H1 (cell line): ENCODE measurements around the gene TUBB2B. TPM values are rescaled to one million over a fixed set of nuclear protein-coding genes. Genes with fewer than 3 reads are reported as not detected.

ENCODE experiments used
- BACH1 ChIP-seq: IDR thresholded peaks from 2 replicates; pipeline ENCODE4 v1.6.1; 2012; ENCODE audit warnings: low read length, improper control_type of control experiment
- CEBPB ChIP-seq: IDR thresholded peaks from 2 replicates; pipeline ENCODE4 v1.6.1; 2012; ENCODE audit warnings: low read depth, low read length
- CHD1 ChIP-seq: IDR thresholded peaks from 2 replicates; pipeline ENCODE4 v1.6.1; 2012; ENCODE audit warnings: low read depth, low read length, improper control_type of control experiment
- CHD7 ChIP-seq: fragments of 300-600 bp; sonication (generic); IDR thresholded peaks from 2 replicates; pipeline ENCODE4 v1.7.1; 2012; ENCODE audit warnings: low read length, moderate library complexity, mild to moderate bottlenecking, inconsistent platforms; ENCODE audit not compliant: insufficient replicate concordance
- E2F6 ChIP-seq: IDR thresholded peaks from 2 replicates; pipeline ENCODE4 v1.6.1; 2012; ENCODE audit warnings: inconsistent platforms
- EZH2 ChIP-seq: fragments of 200-600 bp; sonication (generic); IDR thresholded peaks from 2 replicates; pipeline ENCODE4 v1.7.1; 2012; ENCODE audit warnings: low read depth, mild to moderate bottlenecking, moderate library complexity, low read length, inconsistent platforms; ENCODE audit not compliant: severe bottlenecking
- KDM4A ChIP-seq: IDR thresholded peaks from one replicate; pipeline ENCODE4 v1.7.1; 2012; ENCODE audit warnings: low read depth, mild to moderate bottlenecking, moderate library complexity, low read length, inconsistent platforms; ENCODE audit not compliant: severe bottlenecking
- NANOG ChIP-seq: IDR thresholded peaks from 2 replicates; pipeline ENCODE4 v1.6.1; 2011; ENCODE audit warnings: low read length, low read depth, mild to moderate bottlenecking, inconsistent platforms; ENCODE audit not compliant: insufficient read depth, poor library complexity, severe bottlenecking
- RAD21 ChIP-seq, 2 experiments: IDR thresholded peaks in 1 of 2; conservative IDR thresholded peaks in 1 of 2; 2 replicates each; pipeline ENCODE4 v1.6.1; 2011; ENCODE audit warnings: low read depth in 2 of 2, low read length in 2 of 2, improper control_type of control experiment in 1 of 2, inconsistent platforms in 1 of 2, mild to moderate bottlenecking in 1 of 2, moderate library complexity in 1 of 2
- RBBP5 ChIP-seq: IDR thresholded peaks from 2 replicates; pipeline ENCODE4 v1.7.1; 2012; ENCODE audit warnings: low read depth, mild to moderate bottlenecking, inconsistent platforms, low read length, moderate library complexity, borderline replicate concordance
- ZNF274 ChIP-seq: IDR thresholded peaks from 2 replicates; pipeline ENCODE4 v1.7.0; 2012; ENCODE audit warnings: low read length, borderline replicate concordance; ENCODE audit errors: extremely low read depth
- polyA plus RNA-seq, 7 experiments: library from polyadenylated mRNA; depleted of rRNA in 3 of 7; stranded (reverse) in 5 of 7; unstranded in 2 of 7; fragments of >200 nt in 5 of 7; fragments of 200-250 nt in 2 of 7; gene quantifications; 1 replicate in 5 of 7; 2 replicates in 1 of 7; 4 replicates in 1 of 7; pipeline versions ENCODE4 v1.2.1 to v1.2.3, GENCODE V29; 2011 to 2013; ENCODE audit warnings: missing spikeins in 2 of 7, mixed read lengths in 2 of 7
- total RNA-seq: library from RNA; stranded (reverse); fragmentation: NEBNext Ultra II Directional; extraction: Animal tissue kit (Norgen Biotek cat#: 25700); gene quantifications from 2 replicates; pipeline ENCODE4 v1.2.1, GENCODE V29; 2021

Gene TUBB2B
- total and polyA plus RNA-seq, 2 of the 8 experiments (the other 6 are each of a cell fraction or from before 2014, with no cell fraction given), result 612 to 722 TPM

- no peak for TF ChIP-seq CHD7
- no peak for TF ChIP-seq KDM4A
- TF ChIP-seq CHD1, result no peak
- no peak for TF ChIP-seq NANOG
- no peak for TF ChIP-seq RAD21 (IDR thresholded peaks at IDR 0.05 in 1 of 2, conservative IDR thresholded peaks at IDR 0.05 in 1 of 2; ENCODE audit: low read depth in 2 of 2, low read length in 2 of 2)
- no peak for TF ChIP-seq CEBPB
- no peak for TF ChIP-seq ZNF274
- TF ChIP-seq E2F6, result no peak
- no peak for TF ChIP-seq RBBP5
- TF ChIP-seq BACH1, result no peak
- no peak for TF ChIP-seq EZH2
These were observed 28.1 kb downstream of the TUBB2B start (continued) for GRCh38 chr6:3199382-3199781.
